Measurements from ENCODE around the gene MBD3L5.

DNA sequence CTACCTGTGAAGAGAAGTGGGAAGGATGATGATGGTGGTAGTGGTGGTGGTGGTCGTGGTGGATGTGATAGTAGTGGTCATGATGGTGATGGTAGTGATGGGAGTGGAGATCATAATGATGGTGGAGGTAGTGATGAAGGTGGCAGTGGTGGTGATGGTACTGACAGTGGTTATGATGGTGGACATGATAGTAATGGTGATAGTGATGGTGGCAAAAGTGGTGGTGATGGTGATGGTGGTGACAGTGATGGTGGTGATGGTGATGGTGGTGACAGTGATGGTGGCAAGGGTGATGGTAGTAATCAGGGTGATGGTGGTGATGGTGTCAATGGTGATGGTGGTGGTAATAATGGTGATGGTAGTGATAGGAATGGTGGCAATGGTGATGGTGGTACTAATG is 35.3 kb upstream of the MBD3L5 start:
- TF ChIP-seq POLR2A (IDR thresholded peaks at IDR 0.05) (no peak), EP300 (IDR thresholded peaks at IDR 0.05) (no peak), POLR2AphosphoS5 (IDR thresholded peaks at IDR 0.05) (no peak)
- TF ChIP-seq, protein P1, sequence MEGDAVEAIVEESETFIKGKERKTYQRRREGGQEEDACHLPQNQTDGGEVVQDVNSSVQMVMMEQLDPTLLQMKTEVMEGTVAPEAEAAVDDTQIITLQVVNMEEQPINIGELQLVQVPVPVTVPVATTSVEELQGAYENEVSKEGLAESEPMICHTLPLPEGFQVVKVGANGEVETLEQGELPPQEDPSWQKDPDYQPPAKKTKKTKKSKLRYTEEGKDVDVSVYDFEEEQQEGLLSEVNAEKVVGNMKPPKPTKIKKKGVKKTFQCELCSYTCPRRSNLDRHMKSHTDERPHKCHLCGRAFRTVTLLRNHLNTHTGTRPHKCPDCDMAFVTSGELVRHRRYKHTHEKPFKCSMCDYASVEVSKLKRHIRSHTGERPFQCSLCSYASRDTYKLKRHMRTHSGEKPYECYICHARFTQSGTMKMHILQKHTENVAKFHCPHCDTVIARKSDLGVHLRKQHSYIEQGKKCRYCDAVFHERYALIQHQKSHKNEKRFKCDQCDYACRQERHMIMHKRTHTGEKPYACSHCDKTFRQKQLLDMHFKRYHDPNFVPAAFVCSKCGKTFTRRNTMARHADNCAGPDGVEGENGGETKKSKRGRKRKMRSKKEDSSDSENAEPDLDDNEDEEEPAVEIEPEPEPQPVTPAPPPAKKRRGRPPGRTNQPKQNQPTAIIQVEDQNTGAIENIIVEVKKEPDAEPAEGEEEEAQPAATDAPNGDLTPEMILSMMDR (IDR thresholded peaks at IDR 0.05), result no peak
